IPS-18c (cell line): ENCODE results near the gene CCNI2.

Experiments used
- H3K4me3 ChIP-seq: 2 replicates; pipeline ENCODE4 v1.7.0; 2013; ENCODE audit warnings: low read depth, mild to moderate bottlenecking, low read length, moderate library complexity; ENCODE audit not compliant: insufficient read depth
- H3K9me3 ChIP-seq: one replicate; pipeline ENCODE4 v1.6.1; 2013; ENCODE audit warnings: mild to moderate bottlenecking, low read length, moderate library complexity; ENCODE audit not compliant: control insufficient read depth, insufficient read depth

The CCNI2 gene

GRCh38 chr5:132746954-132747615 lies at the start of gene CCNI2:
TSS of gene CCNI2 (plus strand) at chr5:132747426. CDS start at chr5:132747496, 70 bp downstream.
- H3K4me3 ChIP-seq: peak within 1 kb of the TSS; percentile 69
- H3K9me3 ChIP-seq: peaks cover 3% of the 10 kb centered on the region

- Histone ChIP-seq H3K9me3 (no peaks in the 10 kb centered on the region), H3K4me3 (no peak overlapping the region)
These were observed 42.4 kb upstream of the CCNI2 start for GRCh38 chr5:132704875-132705274.

GRCh38 chr5:132708645-132709044 lies 38.6 kb upstream of the CCNI2 start:
- Histone ChIP-seq H3K9me3 (no peaks in the 10 kb centered on the region), H3K4me3 (no peak overlapping the region)

- H3K9me3 ChIP-seq: no peaks in the 10 kb centered on the region
- no peak overlapping the region for H3K4me3 ChIP-seq
These were observed 32.5 kb upstream of the CCNI2 start for GRCh38 chr5:132714456-132715307.

GRCh38 chr5:132718544-132719312 lies 28.5 kb upstream of the CCNI2 start:
- H3K9me3 ChIP-seq: no peaks in the 10 kb centered on the region
- H3K4me3 ChIP-seq: no peak overlapping the region

- H3K4me3 ChIP-seq: no peak overlapping the region
- no peaks in the 10 kb centered on the region for H3K9me3 ChIP-seq
These were observed 21.5 kb upstream of the CCNI2 start for GRCh38 chr5:132725745-132726144.

GRCh38 chr5:132729896-132730295 lies 17.3 kb upstream of the CCNI2 start:
- H3K4me3 ChIP-seq: no peak overlapping the region
- H3K9me3 ChIP-seq: no peaks in the 10 kb centered on the region

GRCh38 chr5:132733499-132734148 lies 13.6 kb upstream of the CCNI2 start:
- no peaks in the 10 kb centered on the region for H3K9me3 ChIP-seq

GRCh38 chr5:132734687-132735086 lies 12.5 kb upstream of the CCNI2 start:
- Histone ChIP-seq H3K4me3 (no peak overlapping the region), H3K9me3 (no peaks in the 10 kb centered on the region)

More at GRCh38 chr5:132733499-132734148, 13.6 kb upstream of the CCNI2 start:
- H3K4me3 ChIP-seq: no peak overlapping the region

GRCh38 chr5:132736853-132737833 lies 10.1 kb upstream of the CCNI2 start, which contains the start of gene KIF3A:
TSS of gene KIF3A (minus strand) at chr5:132737546. CDS start at chr5:132737419, 127 bp downstream.
- H3K9me3 ChIP-seq: no peaks in the 10 kb centered on the region
- peak within 1 kb of the TSS; percentile 80 for H3K4me3 ChIP-seq

- H3K4me3 ChIP-seq: no peak overlapping the region; the same call in 1 of the 2 replicates
- H3K9me3 ChIP-seq: no peaks in the 10 kb centered on the region
These were observed 9.1 kb upstream of the CCNI2 start for GRCh38 chr5:132737982-132738681.

GRCh38 chr5:132739232-132739631 lies 8.0 kb upstream of the CCNI2 start:
- no peaks in the 10 kb centered on the region for H3K9me3 ChIP-seq

GRCh38 chr5:132742158-132742557 lies 5.1 kb upstream of the CCNI2 start:
- H3K9me3 ChIP-seq: no peaks in the 10 kb centered on the region
- H3K4me3 ChIP-seq: no peak overlapping the region

More at GRCh38 chr5:132739232-132739631, 8.0 kb upstream of the CCNI2 start:
- no peak overlapping the region for H3K4me3 ChIP-seq

- no peaks in the 10 kb centered on the region for H3K9me3 ChIP-seq
- no peak overlapping the region for H3K4me3 ChIP-seq
These were observed 4.6 kb upstream of the CCNI2 start for GRCh38 chr5:132742626-132743025.

GRCh38 chr5:132744659-132745058 lies 2.6 kb upstream of the CCNI2 start:
- H3K9me3 ChIP-seq: peaks cover 3% of the 10 kb centered on the region
- no peak overlapping the region for H3K4me3 ChIP-seq
